Inferior parietal cortex (tissue), 1 donor: ENCODE measurements around the gene PAK1IP1.
"Not testable (repeated sequence)": the region's sequence is repeated elsewhere in the genome, so short reads cannot be mapped to it uniquely, and the experiment has no call there.

Experiments used
- DNase-seq: peaks from one replicate; pipeline ENCODE4 v3.0.0-alpha.2; 2016; ENCODE audit errors: extremely low spot score

Gene PAK1IP1, protein sequence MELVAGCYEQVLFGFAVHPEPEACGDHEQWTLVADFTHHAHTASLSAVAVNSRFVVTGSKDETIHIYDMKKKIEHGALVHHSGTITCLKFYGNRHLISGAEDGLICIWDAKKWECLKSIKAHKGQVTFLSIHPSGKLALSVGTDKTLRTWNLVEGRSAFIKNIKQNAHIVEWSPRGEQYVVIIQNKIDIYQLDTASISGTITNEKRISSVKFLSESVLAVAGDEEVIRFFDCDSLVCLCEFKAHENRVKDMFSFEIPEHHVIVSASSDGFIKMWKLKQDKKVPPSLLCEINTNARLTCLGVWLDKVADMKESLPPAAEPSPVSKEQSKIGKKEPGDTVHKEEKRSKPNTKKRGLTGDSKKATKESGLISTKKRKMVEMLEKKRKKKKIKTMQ

DNA sequence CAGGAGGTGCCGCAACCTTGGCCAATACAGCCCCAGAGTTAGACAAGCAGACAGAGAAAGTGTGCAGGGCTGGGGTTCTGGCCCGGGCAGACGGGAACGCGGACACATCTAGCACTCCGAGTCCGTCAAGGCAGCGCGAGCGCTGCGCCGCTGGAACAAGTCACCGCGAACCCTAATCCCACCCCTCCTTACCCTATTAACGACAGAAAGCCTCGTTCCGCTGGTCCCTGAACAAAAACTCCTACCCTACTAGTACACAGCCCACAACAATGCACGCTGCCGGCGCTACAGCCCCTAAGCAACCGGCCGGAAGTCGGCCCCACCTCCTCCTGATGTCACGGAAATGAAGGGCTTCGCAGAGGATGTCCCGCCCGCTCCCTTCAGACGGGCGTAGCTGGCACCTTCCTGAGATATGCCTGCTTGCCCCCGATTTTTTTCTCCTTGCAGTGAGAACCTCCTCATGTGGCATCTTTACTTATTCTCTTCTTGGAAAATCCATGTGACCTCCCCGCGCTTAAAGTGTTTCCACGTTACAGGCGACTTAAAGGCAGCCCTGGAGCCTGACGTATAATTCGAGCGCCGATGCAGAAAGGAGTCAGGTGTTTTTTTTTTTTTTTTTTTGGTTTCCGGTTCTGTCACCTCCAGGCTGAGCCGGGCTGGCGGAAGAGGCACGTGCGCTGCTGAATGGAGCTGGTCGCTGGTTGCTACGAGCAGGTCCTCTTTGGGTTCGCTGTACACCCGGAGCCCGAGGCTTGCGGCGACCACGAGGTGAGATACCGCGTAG, at the start of gene PAK1IP1, which contains the start of gene C6orf52:
TSS of gene PAK1IP1 (plus strand) at position 671 of the 784 bp plus-strand sequence. CDS start at position 685, 14 bp downstream.
TSS of gene C6orf52 (minus strand) at position 315 of the 784 bp plus-strand sequence. CDS start 7,066 bp downstream, outside the sequence.
- DNase-seq: peak; percentile 97

DNA sequence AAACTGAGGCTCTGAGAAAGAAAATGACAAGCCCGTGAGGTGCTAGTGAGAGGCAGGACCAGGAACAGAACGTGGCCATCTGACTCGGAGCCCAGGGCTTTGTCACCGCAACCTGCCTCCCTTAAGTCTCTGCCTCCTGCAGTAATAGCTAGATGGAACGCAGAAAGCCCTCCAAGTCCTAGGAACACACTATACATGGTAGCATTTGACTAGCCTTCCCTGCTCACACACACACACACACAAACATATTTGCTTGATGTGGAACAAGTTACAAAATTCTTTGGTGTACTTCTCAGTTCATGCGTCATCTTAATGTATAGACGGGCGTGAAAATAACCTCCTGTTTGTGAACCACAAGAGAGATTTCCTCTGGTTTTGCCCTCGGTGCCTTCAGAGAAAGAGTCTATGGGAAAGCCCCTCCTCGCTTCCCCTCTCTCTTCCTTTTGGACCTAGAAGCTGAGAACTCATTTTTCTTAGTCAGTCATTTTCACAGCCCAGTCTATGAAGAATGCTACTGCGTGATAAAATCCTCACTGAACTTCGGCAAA, 39.2 kb upstream of the PAK1IP1 start:
- no peak for DNase-seq

DNA sequence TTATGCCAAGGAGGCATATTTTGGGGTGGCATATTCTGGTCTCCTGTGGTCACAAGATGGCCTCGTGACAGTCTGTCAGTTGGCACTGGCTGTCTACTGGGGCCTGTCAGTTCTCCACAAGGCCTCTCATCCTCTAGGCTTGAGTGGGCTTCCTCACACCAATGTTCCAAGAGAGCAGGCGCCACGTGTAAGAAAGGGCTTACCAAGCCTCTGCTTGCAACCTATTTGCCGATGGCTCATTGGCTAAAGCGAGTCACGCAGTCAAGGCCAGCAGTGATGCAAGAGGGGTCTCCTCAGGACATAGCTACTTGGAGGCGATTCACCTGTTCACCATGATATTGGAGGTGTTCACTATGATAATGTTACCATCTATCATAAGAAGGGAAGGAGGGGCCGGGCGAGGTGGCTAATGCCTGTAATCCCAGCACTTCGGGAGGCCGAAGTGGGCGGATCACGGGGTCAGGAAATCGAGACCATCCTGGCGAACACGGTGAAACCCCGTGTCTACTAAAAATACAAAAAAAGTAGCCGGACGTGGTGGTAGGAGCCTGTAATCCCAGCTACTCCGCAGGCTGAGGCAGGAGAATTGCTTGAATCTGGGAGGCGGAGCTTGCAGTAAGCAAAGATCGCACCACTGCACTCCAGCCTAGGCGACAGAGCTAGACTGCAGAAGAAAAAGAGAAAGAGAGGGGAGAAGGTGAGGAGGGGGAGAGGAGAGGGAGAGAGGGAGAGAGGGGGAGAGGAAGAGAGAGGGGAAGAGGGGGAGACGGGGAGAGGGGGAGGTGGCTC, 35.7 kb upstream of the PAK1IP1 start:
- DNase-seq: no peak

DNA sequence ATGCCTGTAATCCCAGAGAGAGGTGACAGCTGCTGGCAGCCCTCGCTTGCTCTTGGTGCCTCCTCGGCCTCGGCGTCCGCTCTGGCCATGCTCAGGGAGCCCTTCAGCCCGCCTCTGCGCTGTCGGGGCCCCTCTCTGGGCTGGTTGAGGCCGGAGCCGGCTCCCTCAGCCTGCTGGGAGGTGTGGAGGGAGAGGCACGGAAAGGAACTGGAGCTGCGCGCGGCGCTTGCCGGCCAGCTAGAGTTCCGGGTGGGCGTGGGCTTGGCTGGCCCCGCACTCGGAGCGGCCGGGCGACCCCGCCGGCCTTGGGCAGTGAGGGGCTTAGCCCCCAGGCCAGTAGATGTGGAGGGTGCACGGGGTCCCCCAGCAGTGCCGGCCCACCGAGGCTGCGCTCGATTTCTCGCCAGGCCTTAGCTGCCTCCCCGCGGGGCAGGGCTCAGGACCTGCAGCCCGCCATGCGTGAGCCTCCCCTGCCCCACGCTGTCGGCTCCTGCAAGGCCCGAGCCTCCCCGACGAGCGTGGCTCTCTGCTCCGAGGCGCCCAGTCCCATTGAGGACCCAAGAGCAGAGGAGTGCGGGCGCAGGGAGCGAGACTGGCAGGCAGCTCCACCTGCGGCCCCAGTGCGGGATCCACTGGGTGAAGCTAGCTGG, 34.9 kb upstream of the PAK1IP1 start:
- no peak for DNase-seq

DNA sequence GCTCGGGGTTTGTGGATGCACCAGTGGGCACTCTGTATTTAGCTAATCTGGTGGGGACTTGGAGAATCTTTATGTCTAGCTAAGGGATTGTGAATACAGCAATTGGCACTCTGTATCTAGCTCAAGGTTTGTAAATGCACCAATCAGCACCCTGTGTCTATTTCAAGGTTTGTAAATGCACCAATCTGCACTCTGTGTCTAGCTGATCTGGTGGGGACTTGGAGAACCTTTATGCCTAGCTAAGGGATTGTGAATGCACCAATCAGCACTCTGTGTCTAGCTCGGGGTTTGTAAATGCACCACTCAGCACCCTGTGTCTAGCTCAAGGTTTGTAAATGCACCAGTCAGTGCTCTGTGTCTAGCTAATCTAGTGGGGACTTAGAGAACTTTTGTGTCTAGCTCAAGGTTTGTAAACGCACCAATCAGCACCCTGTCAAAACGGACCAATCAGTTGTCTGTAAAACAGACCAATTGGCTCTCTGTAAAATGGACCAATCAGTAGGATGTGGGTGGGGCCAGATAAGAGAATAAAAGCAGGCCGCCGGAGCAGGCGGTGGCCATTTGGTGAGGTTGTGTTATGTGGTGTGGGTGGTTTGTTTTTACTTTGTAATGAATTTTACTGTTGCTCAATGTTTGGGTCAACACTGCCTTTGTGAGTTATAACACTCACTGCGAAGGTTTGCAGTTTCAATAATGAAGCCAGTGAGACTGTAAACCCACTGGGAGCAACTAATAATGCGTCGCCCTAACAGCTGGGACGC, 34.2 kb upstream of the PAK1IP1 start:
- DNase-seq: not testable (repeated sequence)

DNA sequence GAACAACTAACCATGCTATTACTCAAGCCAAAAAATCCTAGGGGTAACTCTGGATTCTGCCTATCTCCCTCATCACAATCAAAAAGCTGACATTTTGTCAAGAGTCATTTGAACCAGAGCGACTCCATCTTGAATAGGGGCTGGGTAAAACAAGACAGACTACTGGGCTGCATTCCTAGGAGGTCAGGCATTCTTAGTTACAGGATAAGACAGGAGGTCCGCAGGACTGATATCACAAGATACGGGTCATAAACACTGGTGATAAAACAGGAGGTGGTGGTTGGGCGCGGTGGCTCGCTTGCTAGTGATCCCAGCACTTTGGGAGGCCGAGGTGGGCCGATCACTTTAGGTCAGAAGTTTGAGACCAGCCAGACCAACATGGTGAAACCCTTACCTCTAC, 32.6 kb upstream of the PAK1IP1 start:
- no peak for DNase-seq

- DNase-seq: no peak
Measured at GRCh38 chr6:10662742-10663141, 32.0 kb upstream of the PAK1IP1 start.

DNA sequence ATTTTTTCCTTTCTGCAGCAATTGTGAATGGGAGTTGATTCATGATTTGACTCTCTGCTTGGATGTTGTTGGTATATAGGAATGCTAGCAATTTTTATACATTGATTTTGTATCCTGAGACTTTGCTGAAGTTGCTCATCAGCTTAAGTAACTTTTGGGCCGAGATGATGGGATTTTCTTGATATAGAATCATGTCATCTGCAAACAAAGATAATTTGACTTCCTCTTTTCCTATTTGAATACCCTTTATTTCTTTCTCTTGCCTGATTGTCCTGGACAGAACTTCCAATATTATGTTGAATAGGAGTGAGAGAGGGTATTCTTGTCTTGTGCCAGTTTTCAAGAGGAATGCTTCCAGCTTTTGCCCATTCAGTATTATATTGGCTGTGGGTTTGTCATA, 29.2 kb upstream of the PAK1IP1 start:
- not testable (repeated sequence) for DNase-seq

- DNase-seq: no peak
Measured at GRCh38 chr6:10668126-10668917, 26.4 kb upstream of the PAK1IP1 start.

GRCh38 chr6:10676403-10676802, 18.4 kb upstream of the PAK1IP1 start:
- no peak for DNase-seq

DNA sequence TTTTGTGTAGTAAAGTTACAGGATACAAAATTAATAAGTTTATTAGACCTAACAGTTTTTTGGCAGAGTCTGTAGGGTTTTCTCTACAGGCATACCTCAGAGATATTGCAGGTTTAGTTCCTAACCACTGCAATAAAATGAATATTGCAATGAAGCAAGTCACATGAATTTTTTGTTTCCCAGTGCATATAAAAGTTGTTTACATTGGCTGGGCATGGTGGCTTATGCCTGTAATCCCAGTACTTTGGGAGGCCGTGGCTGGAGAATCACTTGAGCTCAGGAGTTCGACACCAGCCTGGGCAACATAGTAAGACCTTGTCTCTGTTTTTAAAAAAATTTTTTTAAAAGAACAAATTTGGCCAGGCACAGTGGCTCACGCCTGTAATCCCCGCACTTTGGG, 16.3 kb upstream of the PAK1IP1 start:
- DNase-seq: no peak

DNA sequence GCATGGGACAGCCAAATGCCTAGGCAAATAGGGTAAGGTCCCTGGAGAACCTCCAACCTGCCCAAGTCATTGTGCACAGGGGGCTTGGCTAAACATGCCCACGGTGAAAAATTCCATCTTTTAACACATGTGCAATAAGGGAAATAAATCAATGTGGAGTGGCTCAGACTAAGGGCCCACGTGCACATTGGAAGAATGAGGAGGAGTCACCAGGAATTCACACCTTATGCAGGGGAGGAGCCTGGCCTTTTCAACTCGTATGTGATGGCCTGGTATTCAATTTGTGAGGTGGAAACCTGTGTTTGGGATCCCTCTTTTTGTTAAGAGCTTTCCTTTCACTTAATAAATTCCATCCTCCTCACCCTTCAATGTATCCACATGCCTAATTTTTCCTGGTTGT, 13.0 kb upstream of the PAK1IP1 start:
- DNase-seq: no peak

DNA sequence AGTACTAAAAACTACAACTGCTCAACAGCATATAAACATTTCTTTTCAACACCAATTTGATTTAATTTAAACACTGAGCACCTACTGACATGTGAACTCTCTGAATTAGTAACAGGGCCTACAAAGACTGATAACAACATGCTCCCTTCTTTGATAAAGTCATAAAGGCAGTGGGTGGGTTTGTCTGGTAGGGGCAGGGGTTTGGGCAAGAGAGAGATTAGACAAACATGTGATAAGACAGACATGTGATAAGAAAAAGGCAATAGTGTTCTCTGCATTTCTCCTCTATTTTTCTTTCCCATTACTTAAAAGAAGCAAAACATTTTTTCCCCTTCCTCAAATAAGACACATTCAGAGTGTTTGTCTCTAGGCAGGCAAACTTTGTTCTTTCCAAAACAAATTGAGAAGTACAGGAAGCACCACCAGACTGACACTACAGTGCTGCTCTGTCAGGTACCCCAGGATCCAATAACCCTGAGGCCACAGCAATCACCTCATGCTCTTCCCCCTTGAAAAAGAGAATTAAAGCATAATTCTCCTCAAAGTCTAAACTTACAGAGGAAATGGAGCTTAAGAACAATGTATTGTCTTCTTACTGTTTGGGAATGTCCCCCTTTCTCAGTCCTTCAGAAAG, 12.3 kb upstream of the PAK1IP1 start:
- DNase-seq: no peak

GRCh38 chr6:10684618-10685017, 10.2 kb upstream of the PAK1IP1 start:
- DNase-seq: no peak

GRCh38 chr6:10685092-10685915, 9.5 kb upstream of the PAK1IP1 start:
- DNase-seq: no peak

- no peak for DNase-seq
Measured at GRCh38 chr6:10686901-10687300, 7.9 kb upstream of the PAK1IP1 start.

DNA sequence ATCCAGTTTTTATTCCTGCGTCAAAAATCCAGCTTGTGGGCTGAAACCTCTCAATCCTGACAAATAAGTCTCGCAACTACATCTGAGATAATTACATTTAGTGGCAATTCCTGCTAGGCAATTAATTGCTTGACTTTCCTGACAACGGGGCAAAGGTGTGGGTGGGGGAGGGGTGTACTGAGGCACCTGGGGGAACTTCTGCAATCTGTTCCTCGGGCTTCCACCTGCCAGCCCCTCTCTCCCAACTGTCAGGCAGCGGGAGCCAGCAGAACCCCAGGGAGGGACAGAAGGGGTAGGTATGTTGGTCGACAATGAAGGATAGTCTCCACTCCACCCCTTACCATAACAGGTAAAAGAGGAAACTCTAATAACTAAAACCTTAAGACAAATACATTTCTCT, 7.2 kb upstream of the PAK1IP1 start:
- no peak for DNase-seq
